ENCODE results near the gene HMGB3. TPM values are rescaled to one million over a fixed set of nuclear protein-coding genes. Genes with fewer than 3 reads are reported as not detected.
A peak's percentile ranks its signal among the peaks of the same experiment; 100 is the strongest.

HMGB3 gene
- total RNA-seq, 1 experiment from 2014 or later = 143 TPM

DNA sequence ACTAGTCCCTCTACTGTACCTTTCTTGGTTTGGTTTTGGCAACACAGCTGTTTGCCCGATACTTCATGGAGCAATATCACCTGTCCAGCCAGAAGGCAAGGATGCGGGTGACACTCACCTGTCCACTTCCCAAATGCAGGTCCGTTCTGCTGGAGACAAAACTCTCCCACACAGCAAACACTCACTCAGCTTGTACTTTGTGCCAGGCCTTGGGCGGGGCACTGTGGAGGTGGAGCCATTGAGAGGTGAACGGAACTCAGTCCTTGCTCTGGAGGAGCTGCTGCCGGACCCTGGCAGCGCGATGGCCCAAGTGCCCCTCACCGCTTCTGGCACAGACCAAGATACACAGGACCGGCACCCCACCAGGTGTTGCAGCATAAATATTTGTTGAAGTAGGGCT lies 15.3 kb upstream of the HMGB3 start:
- H3K4me1 Mint-ChIP-seq (ENCODE audit: low read depth, unreplicated experiment) = peaks cover 13% of the 10 kb centered on the region
- peaks cover 39% of the 10 kb centered on the region for H3K27me3 Mint-ChIP-seq (ENCODE audit: unreplicated experiment)
- intact Hi-C loops (cut with micrococcal nuclease; ENCODE audit: unreplicated experiment) = no loop called here
- no TSS peak for BruUV-seq (replicated peaks)
- no peaks in the 10 kb centered on the region for H3K9me3 Mint-ChIP-seq (ENCODE audit: low read depth, unreplicated experiment)
- DNase-seq = peak; percentile 8
- H3K4me3 Mint-ChIP-seq (ENCODE audit: low read depth, unreplicated experiment) = peak overlapping the region; percentile 37
- no peaks in the 10 kb centered on the region for H3K36me3 Mint-ChIP-seq (ENCODE audit: insufficient read depth, unreplicated experiment)
- TF ChIP-seq, protein P1, sequence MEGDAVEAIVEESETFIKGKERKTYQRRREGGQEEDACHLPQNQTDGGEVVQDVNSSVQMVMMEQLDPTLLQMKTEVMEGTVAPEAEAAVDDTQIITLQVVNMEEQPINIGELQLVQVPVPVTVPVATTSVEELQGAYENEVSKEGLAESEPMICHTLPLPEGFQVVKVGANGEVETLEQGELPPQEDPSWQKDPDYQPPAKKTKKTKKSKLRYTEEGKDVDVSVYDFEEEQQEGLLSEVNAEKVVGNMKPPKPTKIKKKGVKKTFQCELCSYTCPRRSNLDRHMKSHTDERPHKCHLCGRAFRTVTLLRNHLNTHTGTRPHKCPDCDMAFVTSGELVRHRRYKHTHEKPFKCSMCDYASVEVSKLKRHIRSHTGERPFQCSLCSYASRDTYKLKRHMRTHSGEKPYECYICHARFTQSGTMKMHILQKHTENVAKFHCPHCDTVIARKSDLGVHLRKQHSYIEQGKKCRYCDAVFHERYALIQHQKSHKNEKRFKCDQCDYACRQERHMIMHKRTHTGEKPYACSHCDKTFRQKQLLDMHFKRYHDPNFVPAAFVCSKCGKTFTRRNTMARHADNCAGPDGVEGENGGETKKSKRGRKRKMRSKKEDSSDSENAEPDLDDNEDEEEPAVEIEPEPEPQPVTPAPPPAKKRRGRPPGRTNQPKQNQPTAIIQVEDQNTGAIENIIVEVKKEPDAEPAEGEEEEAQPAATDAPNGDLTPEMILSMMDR (IDR thresholded peaks at IDR 0.05; ENCODE audit: unreplicated experiment) = no peak
- H3K27ac Mint-ChIP-seq (ENCODE audit: unreplicated experiment) = no peak overlapping the region
- CTCF ChIA-PET = no interaction called here

DNA sequence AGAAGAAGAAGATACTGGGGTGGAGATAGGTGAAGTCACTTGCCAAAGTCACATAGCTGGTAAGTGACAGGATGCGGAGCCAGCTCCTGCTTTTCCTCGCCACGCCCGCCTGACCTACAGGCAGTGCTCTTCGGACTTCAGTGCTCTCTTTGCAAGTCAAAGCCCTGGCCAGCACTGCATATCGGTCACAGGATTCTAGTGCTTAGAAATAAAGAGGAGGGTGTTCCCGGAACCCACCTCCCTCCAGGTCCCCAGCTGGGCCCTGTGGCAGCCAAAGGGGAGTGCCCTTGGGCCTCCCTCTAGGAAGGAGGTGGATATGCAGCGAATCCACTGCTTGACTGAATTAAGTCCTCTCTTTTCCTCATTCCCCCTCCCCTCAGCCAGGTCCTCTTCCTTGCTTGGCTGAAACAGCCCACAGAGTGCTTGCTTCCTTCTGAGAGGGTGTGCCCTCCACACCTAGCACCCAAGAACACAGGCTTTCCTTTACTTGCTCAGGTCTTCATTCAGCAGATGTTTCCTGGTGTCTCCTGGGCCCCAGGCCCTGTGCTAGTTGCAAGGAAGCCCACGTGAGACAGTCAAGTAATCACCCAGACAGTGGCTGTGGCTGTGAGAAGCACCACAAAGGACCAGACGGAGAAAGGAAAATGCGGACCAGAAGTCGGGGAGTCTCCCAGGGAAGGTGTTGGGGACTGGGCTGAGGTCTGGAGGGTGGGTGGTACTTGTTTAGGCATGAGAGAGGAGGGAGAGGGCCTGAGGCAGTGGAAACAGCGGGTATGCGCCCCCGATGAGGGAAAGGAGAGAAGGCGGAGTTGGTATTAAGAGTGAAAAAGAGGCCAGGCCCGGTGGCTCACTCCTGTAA lies 14.0 kb upstream of the HMGB3 start:
- no peak overlapping the region for H3K4me3 Mint-ChIP-seq (ENCODE audit: low read depth, unreplicated experiment)
- CTCF ChIA-PET = no interaction called here

DNA sequence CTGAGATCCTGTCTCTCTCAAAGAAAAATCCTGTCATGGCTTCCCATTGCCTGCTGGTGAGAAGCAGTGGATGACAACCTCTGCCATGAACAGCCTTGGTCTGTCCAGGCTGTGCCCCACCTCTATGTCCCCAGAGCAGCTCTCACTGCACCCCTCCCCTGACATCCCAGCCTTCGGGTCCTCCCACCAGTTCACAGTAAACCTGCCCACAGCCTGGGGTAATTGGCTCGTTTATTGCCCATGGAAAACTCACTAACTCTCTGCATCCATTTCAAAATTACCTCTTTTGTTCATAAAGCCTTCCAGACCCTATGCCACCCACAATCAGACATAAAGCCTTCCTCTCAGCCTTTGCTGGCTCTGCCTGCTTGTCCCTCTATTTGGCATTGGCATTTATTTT lies 10.7 kb upstream of the HMGB3 start:
- no peak for DNase-seq
- CTCF ChIA-PET = no interaction called here
- Mint-ChIP-seq H3K4me1 (ENCODE audit: low read depth, unreplicated experiment) (peaks cover under 1% of the 10 kb centered on the region), H3K9me3 (ENCODE audit: low read depth, unreplicated experiment) (no peaks in the 10 kb centered on the region), H3K4me3 (ENCODE audit: low read depth, unreplicated experiment) (no peak overlapping the region), H3K27ac (ENCODE audit: unreplicated experiment) (no peak overlapping the region), H3K36me3 (ENCODE audit: insufficient read depth, unreplicated experiment) (no peaks in the 10 kb centered on the region), H3K27me3 (ENCODE audit: unreplicated experiment) (peaks cover 5% of the 10 kb centered on the region)
- no TSS peak for BruUV-seq (replicated peaks)
- TF ChIP-seq, protein P1 (IDR thresholded peaks at IDR 0.05; ENCODE audit: unreplicated experiment) = no peak
- intact Hi-C loops (cut with micrococcal nuclease; ENCODE audit: unreplicated experiment) = no loop called here

More for the DNA sequence above, 14.0 kb upstream of the HMGB3 start:
- H3K4me1 Mint-ChIP-seq (ENCODE audit: low read depth, unreplicated experiment) = peaks cover 13% of the 10 kb centered on the region
- peaks cover 37% of the 10 kb centered on the region for H3K27me3 Mint-ChIP-seq (ENCODE audit: unreplicated experiment)
- no peak overlapping the region for H3K27ac Mint-ChIP-seq (ENCODE audit: unreplicated experiment)
- intact Hi-C loops (cut with micrococcal nuclease; ENCODE audit: unreplicated experiment) = no loop called here
- TF ChIP-seq, protein P1 (IDR thresholded peaks at IDR 0.05; ENCODE audit: unreplicated experiment) = no peak
- DNase-seq = no peak
- no peaks in the 10 kb centered on the region for H3K36me3 Mint-ChIP-seq (ENCODE audit: insufficient read depth, unreplicated experiment)
- BruUV-seq (replicated peaks) = no TSS peak
- H3K9me3 Mint-ChIP-seq (ENCODE audit: low read depth, unreplicated experiment) = no peaks in the 10 kb centered on the region

DNA sequence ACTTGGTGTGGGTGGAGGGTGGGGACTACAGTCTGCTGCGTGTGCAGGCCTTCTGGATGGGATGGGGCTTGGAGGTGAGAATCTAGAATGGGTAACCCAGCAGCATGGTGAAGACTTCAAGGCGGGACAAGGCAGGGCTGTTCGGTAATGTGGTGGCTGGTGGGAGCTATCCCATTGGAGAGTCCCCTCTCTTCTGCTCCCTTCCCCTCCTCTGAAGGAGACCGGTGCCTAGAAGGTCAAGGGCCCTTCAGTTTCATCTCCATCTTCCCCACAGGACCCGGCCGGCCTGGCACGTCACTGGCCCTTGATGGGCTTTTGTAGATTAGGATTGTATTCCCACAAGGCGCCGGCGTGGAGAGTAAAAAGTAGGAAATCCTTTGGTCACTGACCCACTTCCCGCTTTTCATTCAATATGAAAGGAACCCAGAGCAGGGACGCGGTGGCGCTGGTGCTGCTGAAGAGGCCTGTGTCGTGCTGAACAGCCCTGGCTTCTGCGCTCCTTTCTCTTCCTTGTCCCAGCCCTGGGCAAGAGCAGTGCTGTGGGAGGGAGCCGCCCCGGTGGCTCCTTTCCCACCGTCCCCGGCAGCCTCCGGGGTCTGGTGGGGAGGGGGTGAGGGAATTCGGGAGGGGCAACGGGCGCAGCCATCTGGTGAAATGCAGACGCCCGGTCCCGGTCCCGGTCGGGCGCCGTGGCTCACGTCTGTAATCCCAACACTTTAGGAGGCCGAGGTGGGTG lies 7.3 kb upstream of the HMGB3 start:
- no peaks in the 10 kb centered on the region for H3K4me1 Mint-ChIP-seq (ENCODE audit: low read depth, unreplicated experiment)
- H3K27ac Mint-ChIP-seq (ENCODE audit: unreplicated experiment) = no peak overlapping the region
- no peaks in the 10 kb centered on the region for H3K27me3 Mint-ChIP-seq (ENCODE audit: unreplicated experiment)
- peaks cover 1% of the 10 kb centered on the region for H3K36me3 Mint-ChIP-seq (ENCODE audit: insufficient read depth, unreplicated experiment)
- no peak for DNase-seq
- H3K9me3 Mint-ChIP-seq (ENCODE audit: low read depth, unreplicated experiment) = no peaks in the 10 kb centered on the region
- intact Hi-C loops (cut with micrococcal nuclease; ENCODE audit: unreplicated experiment) = no loop called here
- CTCF ChIA-PET = no interaction called here
- TF ChIP-seq, protein P1 (IDR thresholded peaks at IDR 0.05; ENCODE audit: unreplicated experiment) = no peak
- no TSS peak for BruUV-seq (replicated peaks)
- H3K4me3 Mint-ChIP-seq (ENCODE audit: low read depth, unreplicated experiment) = no peak overlapping the region
